Measurements from ENCODE around the gene B3GNT9. TPM values are rescaled to one million over a fixed set of nuclear protein-coding genes. Genes with fewer than 3 reads are reported as not detected.

Gene B3GNT9
- total RNA-seq, 2 donors from 2014 or later = 7.2 to 11.0 TPM

GRCh38 chr16:67170949-67171649 is 20.3 kb upstream of the B3GNT9 start:
- Histone ChIP-seq H3K27ac (ENCODE audit: low read depth, low read length) (no peak overlapping the region), H3K27me3 (ENCODE audit: control insufficient read depth, insufficient read depth, low read length, poor library complexity, severe bottlenecking) (peaks cover 83% of the 10 kb centered on the region), H3K4me3 (ENCODE audit: low read length) (peak overlapping the region; percentile 76), H3K36me3 (ENCODE audit: control insufficient read depth, insufficient read depth, low read length) (no peaks in the 10 kb centered on the region), H3K9me3 (ENCODE audit: control insufficient read depth, low read length) (no peaks in the 10 kb centered on the region), H3K4me1 (ENCODE audit: control insufficient read depth, insufficient read depth, low read length) (no peaks in the 10 kb centered on the region), H3K9ac (ENCODE audit: extremely low read depth, low read length, poor library complexity, severe bottlenecking) (no peak overlapping the region)
- Mint-ChIP-seq H3K4me3 (peak overlapping the region; percentile 63), H3K36me3 (ENCODE audit: low read depth) (peaks cover 5% of the 10 kb centered on the region), H3K9me3 (no peaks in the 10 kb centered on the region), H3K27ac (peak overlapping the region; percentile 27), H3K27me3 (ENCODE audit: insufficient read depth) (peaks cover 90% of the 10 kb centered on the region), H3K4me1 (peaks cover 21% of the 10 kb centered on the region)
- peak; percentile 65 for DNase-seq
- WGBS, 2 experiments (ENCODE audit: insufficient coverage in 1 of 2, insufficient read length in 1 of 2) = 49 to 56% methylated on average over 12 to 14 of the region's 14 CpGs
- no peak for TF ChIP-seq CTCF (conservative IDR thresholded peaks at IDR 0.05)

- Histone ChIP-seq H3K9ac (ENCODE audit: extremely low read depth, low read length, poor library complexity, severe bottlenecking) (peak within 1 kb of the TSS; percentile 34), H3K27ac (ENCODE audit: low read depth, low read length) (no peak within 1 kb of the TSS), H3K9me3 (ENCODE audit: control insufficient read depth, low read length) (no peaks in the 10 kb centered on the region), H3K4me3 (ENCODE audit: low read length) (peak within 1 kb of the TSS; percentile 76), H3K4me1 (ENCODE audit: control insufficient read depth, insufficient read depth, low read length) (no peaks in the 10 kb centered on the region), H3K36me3 (ENCODE audit: control insufficient read depth, insufficient read depth, low read length) (no peaks in the 10 kb centered on the region), H3K27me3 (ENCODE audit: control insufficient read depth, insufficient read depth, low read length, poor library complexity, severe bottlenecking) (peaks cover 83% of the 10 kb centered on the region)
- Mint-ChIP-seq H3K27me3 (ENCODE audit: insufficient read depth) (peaks cover 90% of the 10 kb centered on the region), H3K36me3 (ENCODE audit: low read depth) (peaks cover 2% of the 10 kb centered on the region), H3K4me3 (peak within 1 kb of the TSS; percentile 63), H3K27ac (peak within 1 kb of the TSS; percentile 86), H3K9me3 (no peaks in the 10 kb centered on the region), H3K4me1 (peaks cover 21% of the 10 kb centered on the region)
- peak; percentile 95 for DNase-seq
- WGBS, 2 experiments (ENCODE audit: insufficient coverage in 1 of 2, insufficient read length in 1 of 2) = 0% methylated on average over 11 to 44 of the region's 50 CpGs
- no peak for TF ChIP-seq CTCF (conservative IDR thresholded peaks at IDR 0.05)
Observed at GRCh38 chr16:67170168-67170948, 19.6 kb upstream of the B3GNT9 start, which contains the start of gene NOL3. Gene NOL3 (plus strand): TSS chr16:67170538.

- peak overlapping the region; percentile 63 for H3K4me3 Mint-ChIP-seq
- peak overlapping the region; percentile 76 for H3K4me3 ChIP-seq (ENCODE audit: low read length)
- H3K4me1 ChIP-seq (ENCODE audit: control insufficient read depth, insufficient read depth, low read length) = no peaks in the 10 kb centered on the region
- H3K9me3 Mint-ChIP-seq = no peaks in the 10 kb centered on the region
- WGBS, 2 experiments (ENCODE audit: insufficient coverage in 1 of 2, insufficient read length in 1 of 2) = 8% methylated on average over 16 to 22 of the region's 24 CpGs
- H3K27me3 ChIP-seq (ENCODE audit: control insufficient read depth, insufficient read depth, low read length, poor library complexity, severe bottlenecking) = peaks cover 83% of the 10 kb centered on the region
- H3K36me3 ChIP-seq (ENCODE audit: control insufficient read depth, insufficient read depth, low read length) = no peaks in the 10 kb centered on the region
- peaks cover 90% of the 10 kb centered on the region for H3K27me3 Mint-ChIP-seq (ENCODE audit: insufficient read depth)
- H3K4me1 Mint-ChIP-seq = peaks cover 21% of the 10 kb centered on the region
- DNase-seq = peak; percentile 96
- peak overlapping the region; percentile 86 for H3K27ac Mint-ChIP-seq
- H3K27ac ChIP-seq (ENCODE audit: low read depth, low read length) = no peak overlapping the region
- peak overlapping the region; percentile 34 for H3K9ac ChIP-seq (ENCODE audit: extremely low read depth, low read length, poor library complexity, severe bottlenecking)
- TF ChIP-seq CTCF (conservative IDR thresholded peaks at IDR 0.05) = peak; percentile 95
- H3K9me3 ChIP-seq (ENCODE audit: control insufficient read depth, low read length) = no peaks in the 10 kb centered on the region
- no peaks in the 10 kb centered on the region for H3K36me3 Mint-ChIP-seq (ENCODE audit: low read depth)
Observed at GRCh38 chr16:67169642-67170167, 18.9 kb upstream of the B3GNT9 start.
